ENCODE data around the gene LMNB1. TPM values are rescaled to one million over a fixed set of nuclear protein-coding genes. Genes with fewer than 3 reads are reported as not detected.
A peak's percentile ranks its signal among the peaks of the same experiment; 100 is the strongest.
"Not testable (repeated sequence)": the region's sequence is repeated elsewhere in the genome, so short reads cannot be mapped to it uniquely, and the experiment has no call there.

The LMNB1 gene
- total RNA-seq, 1 donor from 2014 or later = 200 TPM

- H3K27ac Mint-ChIP-seq; H3K36me3 Mint-ChIP-seq (ENCODE audit: low read depth); H3K9me3 Mint-ChIP-seq; H3K27me3 Mint-ChIP-seq (ENCODE audit: insufficient read depth); H3K4me3 Mint-ChIP-seq; DNase-seq (ENCODE audit: low spot score); intact Hi-C loops (cut with micrococcal nuclease): not testable (repeated sequence)
- peaks cover 62% of the 10 kb centered on the region for H3K4me1 Mint-ChIP-seq (ENCODE audit: low read depth)
Observed at GRCh38 chr5:126793648-126794047, 16.7 kb downstream of the LMNB1 start.

GRCh38 chr5:126794157-126794828 lies 17.4 kb downstream of the LMNB1 start:
- no peak for DNase-seq (ENCODE audit: low spot score)
- Mint-ChIP-seq H3K9me3 (no peaks in the 10 kb centered on the region), H3K4me3 (no peak overlapping the region), H3K4me1 (ENCODE audit: low read depth) (peaks cover 58% of the 10 kb centered on the region), H3K27me3 (ENCODE audit: insufficient read depth) (no peaks in the 10 kb centered on the region), H3K36me3 (ENCODE audit: low read depth) (peaks cover 4% of the 10 kb centered on the region), H3K27ac (no peak overlapping the region)
- intact Hi-C loops (cut with micrococcal nuclease) = no loop called here

- intact Hi-C loops (cut with micrococcal nuclease) = no loop called here
- H3K4me1 Mint-ChIP-seq (ENCODE audit: low read depth) = peaks cover 47% of the 10 kb centered on the region
- H3K4me3 Mint-ChIP-seq = no peak overlapping the region
- H3K27ac Mint-ChIP-seq = peak overlapping the region; percentile 19
- no peaks in the 10 kb centered on the region for H3K9me3 Mint-ChIP-seq
- no peaks in the 10 kb centered on the region for H3K27me3 Mint-ChIP-seq (ENCODE audit: insufficient read depth)
- DNase-seq (ENCODE audit: low spot score) = no peak
- peaks cover 4% of the 10 kb centered on the region for H3K36me3 Mint-ChIP-seq (ENCODE audit: low read depth)
Observed at GRCh38 chr5:126799780-126800179, 22.8 kb downstream of the LMNB1 start.

DNA sequence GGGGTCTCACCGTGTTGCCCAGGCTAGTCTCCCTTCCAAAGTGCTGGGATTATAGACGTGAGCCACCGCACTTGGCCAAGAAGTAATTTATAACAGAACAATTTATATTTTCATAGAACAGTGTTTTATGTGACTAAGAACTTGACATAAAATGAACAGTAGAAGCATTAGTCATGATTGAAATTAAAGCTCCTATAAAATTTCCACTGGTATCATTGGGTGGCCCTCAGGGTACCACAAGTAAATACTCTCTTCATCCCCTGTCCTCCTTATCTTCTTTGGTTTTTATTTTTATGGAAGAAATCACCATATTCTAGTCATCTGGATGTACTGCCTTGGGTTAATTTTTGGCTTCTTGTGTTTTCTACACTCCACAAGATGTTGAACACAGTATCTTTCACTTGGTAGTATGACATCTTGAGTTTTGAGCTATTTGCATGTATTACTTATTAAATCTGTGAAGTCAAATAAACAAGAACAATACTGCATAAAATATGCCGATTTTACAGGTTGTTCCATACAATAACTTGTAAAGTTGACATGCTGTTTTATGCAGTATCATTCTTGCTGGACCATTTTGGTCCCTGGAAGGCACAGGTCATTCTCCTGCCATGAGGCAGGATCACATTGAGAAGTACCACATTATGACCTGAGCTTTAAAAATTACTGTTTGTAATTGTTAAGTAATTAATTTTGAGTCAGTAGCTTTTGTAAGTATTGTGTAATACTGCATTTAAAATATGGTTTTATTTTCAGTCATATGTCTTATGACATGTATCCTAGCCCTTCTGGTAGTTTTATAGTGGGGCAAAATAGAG lies 24.4 kb downstream of the LMNB1 start:
- H3K27me3 Mint-ChIP-seq (ENCODE audit: insufficient read depth) = no peaks in the 10 kb centered on the region
- H3K27ac Mint-ChIP-seq = peak overlapping the region; percentile 66
- no peak overlapping the region for H3K4me3 Mint-ChIP-seq
- no peak for DNase-seq (ENCODE audit: low spot score)
- peaks cover 48% of the 10 kb centered on the region for H3K4me1 Mint-ChIP-seq (ENCODE audit: low read depth)
- intact Hi-C loops (cut with micrococcal nuclease) = no loop called here
- no peaks in the 10 kb centered on the region for H3K9me3 Mint-ChIP-seq
- peaks cover 15% of the 10 kb centered on the region for H3K36me3 Mint-ChIP-seq (ENCODE audit: low read depth)

- H3K27ac Mint-ChIP-seq = peak overlapping the region; percentile 29
- no peak for DNase-seq (ENCODE audit: low spot score)
- H3K27me3 Mint-ChIP-seq (ENCODE audit: insufficient read depth) = no peaks in the 10 kb centered on the region
- peaks cover 50% of the 10 kb centered on the region for H3K4me1 Mint-ChIP-seq (ENCODE audit: low read depth)
- no peaks in the 10 kb centered on the region for H3K9me3 Mint-ChIP-seq
- H3K36me3 Mint-ChIP-seq (ENCODE audit: low read depth) = peaks cover 19% of the 10 kb centered on the region
- H3K4me3 Mint-ChIP-seq = no peak overlapping the region
- intact Hi-C loops (cut with micrococcal nuclease) = loop anchor here (1.0 kb wide), 2 partner anchors 22 to 126 kb away; no protein-coding TSS in a partner anchor
Observed at GRCh38 chr5:126801992-126802294, 25.0 kb downstream of the LMNB1 start.

GRCh38 chr5:126805063-126805462 lies 28.1 kb downstream of the LMNB1 start:
- intact Hi-C loops (cut with micrococcal nuclease) = no loop called here
- Mint-ChIP-seq H3K4me1 (ENCODE audit: low read depth) (peaks cover 49% of the 10 kb centered on the region), H3K4me3 (no peak overlapping the region), H3K9me3 (no peaks in the 10 kb centered on the region), H3K27ac (peak overlapping the region; percentile 61), H3K27me3 (ENCODE audit: insufficient read depth) (no peaks in the 10 kb centered on the region), H3K36me3 (ENCODE audit: low read depth) (peaks cover 31% of the 10 kb centered on the region)
- DNase-seq (ENCODE audit: low spot score) = no peak

- H3K36me3 Mint-ChIP-seq (ENCODE audit: low read depth) = peaks cover 52% of the 10 kb centered on the region
- H3K9me3 Mint-ChIP-seq = no peaks in the 10 kb centered on the region
- intact Hi-C loops (cut with micrococcal nuclease) = no loop called here
- H3K27me3 Mint-ChIP-seq (ENCODE audit: insufficient read depth) = no peaks in the 10 kb centered on the region
- peaks cover 65% of the 10 kb centered on the region for H3K4me1 Mint-ChIP-seq (ENCODE audit: low read depth)
- H3K4me3 Mint-ChIP-seq = no peak overlapping the region
- H3K27ac Mint-ChIP-seq = no peak overlapping the region
- no peak for DNase-seq (ENCODE audit: low spot score)
Observed at GRCh38 chr5:126808521-126808988, 31.6 kb downstream of the LMNB1 start.

DNA sequence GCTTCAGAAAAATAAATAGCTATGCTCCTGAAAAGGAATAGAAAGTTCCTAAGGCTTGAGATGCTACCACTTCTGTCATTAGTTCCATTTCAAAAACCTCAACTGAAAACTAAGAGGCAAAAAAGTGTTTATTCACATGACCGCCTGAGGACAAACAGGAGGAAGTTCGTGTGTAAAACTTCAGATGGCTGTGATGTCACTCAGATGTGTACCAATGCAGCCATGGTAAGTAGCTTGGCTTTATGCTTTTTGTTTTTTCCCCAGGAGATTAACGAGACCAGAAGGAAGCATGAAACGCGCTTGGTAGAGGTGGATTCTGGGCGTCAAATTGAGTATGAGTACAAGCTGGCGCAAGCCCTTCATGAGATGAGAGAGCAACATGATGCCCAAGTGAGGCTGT lies 33.0 kb downstream of the LMNB1 start:
- Mint-ChIP-seq H3K4me3 (no peak overlapping the region), H3K27me3 (ENCODE audit: insufficient read depth) (no peaks in the 10 kb centered on the region)
- intact Hi-C loops (cut with micrococcal nuclease) = loop anchor here (2.0 to 5.0 kb wide), 6 partner anchors 43 to 505 kb away; partner anchors contain the start of gene PHAX

DNA sequence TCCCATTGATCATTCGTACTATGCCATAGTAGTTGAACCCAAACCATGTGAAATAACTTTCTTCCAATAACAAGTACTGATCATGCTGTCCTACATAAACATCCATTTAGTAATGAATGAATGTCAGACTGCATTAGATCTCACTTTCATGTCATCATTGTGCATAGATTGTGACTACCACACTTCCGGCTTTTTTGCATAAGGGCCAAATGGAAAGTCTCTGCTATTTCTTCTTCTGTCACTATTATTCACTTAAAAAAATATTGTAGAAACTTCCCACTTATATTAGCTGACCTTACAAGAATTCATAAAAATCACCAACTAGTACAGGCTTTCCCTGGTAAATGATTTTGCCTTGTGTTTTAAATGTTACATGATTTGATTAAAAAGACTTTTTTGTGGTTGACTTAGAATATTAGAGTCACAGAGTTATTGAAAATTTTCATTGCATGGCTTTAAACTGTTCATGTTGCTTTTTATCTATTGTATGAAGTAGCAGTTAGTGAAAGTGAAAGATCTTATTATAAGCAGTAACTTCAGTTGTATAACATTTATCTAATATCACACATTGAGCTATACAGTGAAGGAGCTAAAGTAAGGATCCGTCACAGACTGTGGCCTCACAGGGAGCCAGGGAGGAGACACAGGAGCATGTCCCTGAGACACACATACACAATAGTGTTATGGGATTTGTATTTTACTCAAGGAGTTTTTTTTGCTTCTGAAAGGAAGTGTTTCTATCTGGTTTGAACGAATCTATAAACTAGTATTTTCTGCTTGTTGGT lies 33.9 kb downstream of the LMNB1 start:
- intact Hi-C loops (cut with micrococcal nuclease) = loop anchor here (1.0 to 5.0 kb wide), 9 partner anchors 32 to 504 kb away; partner anchors contain the start of genes MARCHF3 and PHAX
- H3K4me3 Mint-ChIP-seq = peak overlapping the region; percentile 81
- peak overlapping the region; percentile 90 for H3K27ac Mint-ChIP-seq
- peaks cover 55% of the 10 kb centered on the region for H3K36me3 Mint-ChIP-seq (ENCODE audit: low read depth)
- H3K27me3 Mint-ChIP-seq (ENCODE audit: insufficient read depth) = no peaks in the 10 kb centered on the region
- H3K9me3 Mint-ChIP-seq = no peaks in the 10 kb centered on the region
- H3K4me1 Mint-ChIP-seq (ENCODE audit: low read depth) = peaks cover 70% of the 10 kb centered on the region
- no peak for DNase-seq (ENCODE audit: low spot score)

More for the DNA sequence above, 33.0 kb downstream of the LMNB1 start:
- no peak for DNase-seq (ENCODE audit: low spot score)
- no peaks in the 10 kb centered on the region for H3K9me3 Mint-ChIP-seq
- peak overlapping the region; percentile 62 for H3K27ac Mint-ChIP-seq
- H3K4me1 Mint-ChIP-seq (ENCODE audit: low read depth) = peaks cover 69% of the 10 kb centered on the region
- peaks cover 59% of the 10 kb centered on the region for H3K36me3 Mint-ChIP-seq (ENCODE audit: low read depth)

DNA sequence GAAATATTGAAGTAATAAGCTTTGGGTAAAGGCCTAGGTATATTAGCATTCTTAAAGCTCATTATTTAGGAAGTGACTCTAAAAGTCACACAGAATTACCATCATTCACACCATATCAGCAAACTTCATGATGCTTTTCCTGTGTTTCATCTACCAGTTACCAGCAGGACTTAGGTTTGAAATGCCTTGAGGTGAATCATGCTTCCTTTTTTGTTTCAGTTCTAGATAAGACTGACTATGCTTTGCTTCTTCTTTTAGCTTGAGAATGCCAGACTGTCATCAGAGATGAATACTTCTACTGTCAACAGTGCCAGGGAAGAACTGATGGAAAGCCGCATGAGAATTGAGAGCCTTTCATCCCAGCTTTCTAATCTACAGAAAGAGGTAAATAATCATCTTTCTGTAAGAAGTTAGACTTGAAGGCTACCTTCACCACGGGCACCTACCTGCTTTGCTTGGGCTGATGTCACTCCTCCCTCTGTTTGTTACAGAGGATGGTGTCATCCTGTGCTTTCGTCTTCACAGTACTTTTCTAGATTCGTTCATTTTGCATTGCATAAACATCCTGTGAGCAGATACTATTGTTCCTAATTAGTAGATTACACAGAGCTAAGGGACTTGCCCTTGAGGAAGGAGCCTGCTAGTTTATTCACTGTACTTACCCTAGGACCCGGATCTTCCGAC lies 34.7 kb downstream of the LMNB1 start:
- H3K27ac Mint-ChIP-seq = peak overlapping the region; percentile 90
- H3K36me3 Mint-ChIP-seq (ENCODE audit: low read depth) = peaks cover 52% of the 10 kb centered on the region

GRCh38 chr5:126812199-126812570 lies 35.2 kb downstream of the LMNB1 start:
- intact Hi-C loops (cut with micrococcal nuclease) = loop anchor here (5.0 kb wide), 1 partner anchor 365 kb away; no protein-coding TSS in a partner anchor
- peak overlapping the region; percentile 81 for H3K4me3 Mint-ChIP-seq
- peak overlapping the region; percentile 90 for H3K27ac Mint-ChIP-seq
- peaks cover 75% of the 10 kb centered on the region for H3K4me1 Mint-ChIP-seq (ENCODE audit: low read depth)
- peaks cover 52% of the 10 kb centered on the region for H3K36me3 Mint-ChIP-seq (ENCODE audit: low read depth)
- DNase-seq (ENCODE audit: low spot score) = no peak
- H3K9me3 Mint-ChIP-seq = no peaks in the 10 kb centered on the region
- H3K27me3 Mint-ChIP-seq (ENCODE audit: insufficient read depth) = no peaks in the 10 kb centered on the region

More for the DNA sequence above, 34.7 kb downstream of the LMNB1 start:
- peak overlapping the region; percentile 81 for H3K4me3 Mint-ChIP-seq
- no peaks in the 10 kb centered on the region for H3K9me3 Mint-ChIP-seq
- intact Hi-C loops (cut with micrococcal nuclease) = loop anchor here (1.0 to 5.0 kb wide), 9 partner anchors 33 to 503 kb away; partner anchors contain the start of genes MARCHF3 and PHAX
- H3K27me3 Mint-ChIP-seq (ENCODE audit: insufficient read depth) = no peaks in the 10 kb centered on the region
- DNase-seq (ENCODE audit: low spot score) = peak; percentile 50
- H3K4me1 Mint-ChIP-seq (ENCODE audit: low read depth) = peaks cover 69% of the 10 kb centered on the region

DNA sequence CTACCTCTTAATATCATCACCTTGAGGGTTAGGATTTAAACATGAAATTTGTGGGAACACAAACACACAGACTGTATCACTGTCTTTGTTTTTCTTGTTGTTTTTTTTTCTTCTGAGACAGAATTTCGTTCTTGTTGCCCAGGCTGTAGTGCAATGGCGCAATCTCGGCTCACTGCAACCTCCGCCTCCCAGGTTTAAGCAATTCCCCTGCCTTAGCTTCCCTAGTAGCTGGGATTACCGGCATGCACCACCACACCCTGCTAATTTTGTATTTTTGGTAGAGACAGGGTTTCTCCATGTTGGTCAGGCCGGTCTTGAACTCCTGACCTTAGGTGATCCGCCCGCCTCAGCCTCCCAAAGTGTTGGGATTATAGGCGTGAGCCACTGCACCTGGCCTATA lies 36.9 kb downstream of the LMNB1 start:
- intact Hi-C loops (cut with micrococcal nuclease) = loop anchor here (5.0 kb wide), 1 partner anchor 366 kb away; no protein-coding TSS in a partner anchor
- H3K9me3 Mint-ChIP-seq; H3K4me3 Mint-ChIP-seq; H3K27me3 Mint-ChIP-seq (ENCODE audit: insufficient read depth); DNase-seq (ENCODE audit: low spot score): not testable (repeated sequence)
- peaks cover 78% of the 10 kb centered on the region for H3K4me1 Mint-ChIP-seq (ENCODE audit: low read depth)
- H3K36me3 Mint-ChIP-seq (ENCODE audit: low read depth) = peaks cover 59% of the 10 kb centered on the region
- peak overlapping the region; percentile 74 for H3K27ac Mint-ChIP-seq

All from activated T-helper 1 cell treated with anti-CD3 and anti-CD28 coated beads, Interleukin-12 subunit alpha, Interleukin-12 subunit beta, Interleukin-2, Interleukin-4 antibody, amounts not matched to agents 30 ng/mL and 10 ng/mL and 1 ng/mL, durations not matched to agents 14 hours and 24 hours and 36 hours (primary cell).